ENCODE measurements around the gene LINC00632.
A peak's percentile ranks its signal among the peaks of the same experiment; 100 is the strongest.

LINC00632 gene

DNA sequence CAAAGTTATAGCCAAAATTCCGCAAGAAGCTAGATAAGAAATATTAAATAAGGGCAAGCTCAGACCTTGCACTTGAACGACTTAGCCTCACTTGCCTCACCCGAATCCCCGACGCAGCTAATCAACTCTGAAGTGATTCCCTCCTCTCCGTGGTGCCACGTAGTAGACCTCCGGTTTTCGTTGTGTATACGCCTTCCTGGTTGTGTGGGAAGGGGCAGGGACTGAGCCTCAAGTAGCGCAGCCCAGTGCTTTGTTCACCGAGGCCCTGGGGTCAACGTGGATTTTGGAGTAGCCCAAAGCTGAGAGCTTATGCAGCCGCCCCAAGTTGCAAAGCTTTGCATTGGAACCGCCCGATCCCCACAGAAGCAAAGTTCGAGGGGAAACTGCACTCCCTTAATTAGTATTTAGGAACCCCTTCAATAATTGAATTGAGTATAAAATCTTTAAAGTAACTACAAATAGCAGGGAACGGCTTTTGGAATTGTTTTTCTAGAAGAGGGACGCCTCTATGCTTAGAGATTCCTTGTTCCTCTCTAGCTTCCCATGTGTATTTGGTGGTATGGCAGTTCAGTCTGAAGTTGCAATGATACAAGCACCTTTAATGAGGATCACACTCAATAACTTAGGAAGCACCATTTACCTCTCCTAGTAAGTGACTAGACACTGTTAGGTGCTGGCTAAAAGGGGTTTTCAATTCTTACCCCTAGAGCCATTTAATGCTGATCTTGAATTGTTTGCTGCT lies 55.7 kb downstream of the LINC00632 start:
- no peak for DNase-seq

DNA sequence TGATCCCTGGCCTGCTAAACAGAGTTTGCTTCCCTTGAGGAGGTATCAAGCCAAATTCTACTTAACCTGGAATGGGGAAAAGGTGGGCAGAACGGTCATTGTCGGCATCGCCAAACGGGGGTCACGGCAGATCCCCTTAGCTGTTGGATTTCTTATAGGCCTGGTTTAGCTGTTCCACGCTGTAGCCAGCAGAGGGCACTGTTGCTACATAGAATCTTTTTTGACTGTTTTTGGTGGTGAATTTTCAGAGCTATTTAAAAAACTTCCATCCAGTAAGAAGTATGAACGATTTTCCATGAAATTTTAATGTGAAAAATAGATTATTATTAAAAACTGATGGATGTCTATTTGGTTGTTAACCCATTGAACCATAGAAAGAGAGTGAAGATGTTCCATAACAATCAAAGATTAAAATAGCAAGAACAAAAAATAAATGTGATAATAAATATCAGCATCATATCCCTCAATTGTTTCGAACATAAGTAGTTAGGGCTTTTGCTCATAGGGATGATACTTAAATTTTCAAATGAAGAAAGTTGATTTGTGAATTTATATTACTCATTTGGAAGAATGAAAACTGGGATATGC lies 56.6 kb downstream of the LINC00632 start:
- DNase-seq: peak; percentile 53

DNA sequence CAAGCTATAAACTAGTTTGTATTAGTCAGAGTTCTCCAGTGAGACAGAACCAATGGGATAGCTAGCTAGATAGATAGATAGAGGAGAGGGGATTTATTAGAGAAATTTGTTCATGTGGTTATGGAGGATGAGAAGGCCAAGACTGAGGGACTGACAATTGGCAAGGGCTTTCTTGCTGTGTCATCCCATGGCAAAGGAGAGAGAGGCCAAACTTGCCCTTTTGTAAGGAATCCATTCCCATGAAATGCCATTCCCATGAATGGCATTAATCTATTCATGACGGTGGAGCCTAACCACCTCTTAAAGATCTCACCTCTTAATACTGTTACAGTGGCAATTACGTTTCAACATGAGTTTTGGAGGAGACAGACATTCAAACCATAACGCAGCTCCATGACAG lies 58.1 kb downstream of the LINC00632 start:
- no peak for DNase-seq

DNA sequence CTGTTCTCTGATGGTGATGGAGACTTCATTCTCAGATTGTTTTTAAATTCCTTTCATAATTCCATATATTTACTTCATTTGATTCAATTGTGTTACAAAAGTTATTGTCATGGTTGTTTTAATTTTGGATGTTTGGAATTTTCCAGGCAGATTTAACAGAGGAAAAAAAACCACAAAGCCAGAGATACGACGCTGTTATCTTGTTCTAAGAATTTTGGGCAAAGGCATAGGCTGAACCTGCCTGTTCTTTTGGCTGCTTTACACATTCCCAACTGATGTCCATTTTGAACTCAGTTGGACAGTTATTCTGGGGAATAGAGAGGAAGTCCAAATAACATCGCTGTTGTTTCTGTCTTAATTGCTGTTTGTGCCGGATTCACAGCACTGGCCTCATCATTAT lies 65.7 kb downstream of the LINC00632 start:
- no peak for DNase-seq

DNA sequence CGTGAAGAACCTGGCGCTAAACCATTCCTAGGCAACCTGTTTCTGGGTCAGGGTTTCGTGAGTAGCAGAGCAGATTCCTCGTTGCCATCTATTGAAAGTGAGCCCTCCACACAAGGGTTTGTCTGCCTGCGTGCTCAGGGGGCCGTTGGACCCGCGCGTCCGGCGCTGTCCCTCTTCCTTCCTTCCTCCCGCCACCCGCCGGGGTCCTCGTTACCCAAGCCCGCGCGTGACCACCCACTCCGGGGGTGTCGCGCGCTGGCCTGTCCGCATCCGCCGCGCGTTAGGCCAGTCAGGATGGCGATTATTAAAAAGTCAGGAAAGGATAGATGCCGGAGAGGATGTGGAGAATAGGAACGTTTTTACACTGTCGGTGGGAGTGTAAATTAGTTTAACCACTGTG lies 66.8 kb downstream of the LINC00632 start:
- DNase-seq: no peak

DNA sequence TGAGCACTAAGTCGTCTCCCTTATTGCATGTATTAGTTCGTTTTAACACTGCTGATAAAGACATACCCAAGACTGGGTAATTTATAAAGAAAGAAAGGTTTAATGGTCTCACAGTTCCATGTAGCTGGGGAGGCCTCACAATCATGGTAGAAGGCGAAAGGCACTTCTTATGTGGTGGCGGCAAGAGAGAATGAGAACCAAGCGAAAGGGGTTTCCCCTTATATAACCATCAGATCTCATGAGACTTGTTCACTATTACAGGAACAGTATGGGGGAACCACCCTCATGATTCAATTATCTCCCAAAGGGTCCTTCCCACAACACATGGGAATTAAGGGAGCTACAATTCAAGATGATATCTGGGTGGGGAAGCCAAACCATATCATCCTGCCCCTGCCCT lies 85.1 kb downstream of the LINC00632 start:
- no peak for DNase-seq

DNA sequence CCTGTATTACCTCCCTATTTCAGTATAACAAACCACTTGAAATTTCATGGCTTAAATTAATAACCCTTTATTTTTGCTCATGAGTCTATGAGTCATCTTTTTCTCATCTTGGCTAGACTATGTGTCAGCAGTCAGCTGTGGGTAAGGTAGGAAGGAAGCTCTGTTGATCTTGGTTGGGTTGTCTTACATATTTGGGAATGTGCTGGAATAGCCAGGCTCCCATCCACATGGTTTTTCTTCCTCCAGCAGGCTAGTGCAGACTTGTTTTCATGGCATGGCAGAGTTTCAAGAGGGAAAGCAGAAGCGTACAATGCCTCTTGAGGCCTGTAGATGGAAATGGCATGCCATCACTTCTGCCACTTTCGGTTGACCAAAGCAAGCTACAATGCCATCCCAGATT lies 89.7 kb downstream of the LINC00632 start:
- DNase-seq: no peak

DNA sequence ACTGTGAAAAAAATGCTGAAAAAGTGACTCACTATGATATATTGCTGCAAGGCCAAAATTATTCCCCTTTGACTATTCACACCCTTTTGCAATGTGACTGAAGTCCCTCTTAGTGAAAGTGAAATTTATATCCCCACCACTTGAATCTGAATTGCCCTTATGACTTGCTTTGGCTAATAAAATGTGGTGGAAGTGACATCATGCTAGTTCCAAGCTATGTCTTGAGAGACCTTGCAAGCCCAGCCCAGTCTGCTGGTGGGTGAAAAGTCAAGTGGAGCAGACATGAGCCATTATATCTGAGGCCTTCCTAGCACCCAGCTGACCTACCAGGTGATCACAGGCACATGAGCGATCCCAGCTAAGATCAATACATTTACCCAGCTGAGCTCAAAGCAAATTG lies 94.7 kb downstream of the LINC00632 start:
- DNase-seq: no peak

DNA sequence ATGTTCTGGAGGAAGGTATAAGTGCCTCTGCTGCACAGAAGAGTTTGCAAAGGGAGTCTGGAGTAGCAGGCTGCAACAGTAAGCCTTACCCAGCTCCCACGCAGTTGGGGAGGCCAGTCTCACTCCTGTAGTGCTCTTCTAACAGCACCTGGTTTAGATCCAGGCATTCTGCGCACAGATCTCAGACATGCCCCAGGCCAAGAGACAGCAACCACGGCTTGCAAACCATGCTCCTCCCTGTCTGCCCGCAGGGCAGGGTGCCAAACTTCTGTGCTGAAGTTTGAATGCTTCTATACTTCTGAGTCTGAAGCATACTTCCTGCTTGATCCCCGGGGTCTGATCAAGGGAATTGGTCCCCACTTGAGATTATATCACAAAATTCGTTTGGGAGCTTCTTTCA lies 106.3 kb downstream of the LINC00632 start:
- DNase-seq: no peak

DNA sequence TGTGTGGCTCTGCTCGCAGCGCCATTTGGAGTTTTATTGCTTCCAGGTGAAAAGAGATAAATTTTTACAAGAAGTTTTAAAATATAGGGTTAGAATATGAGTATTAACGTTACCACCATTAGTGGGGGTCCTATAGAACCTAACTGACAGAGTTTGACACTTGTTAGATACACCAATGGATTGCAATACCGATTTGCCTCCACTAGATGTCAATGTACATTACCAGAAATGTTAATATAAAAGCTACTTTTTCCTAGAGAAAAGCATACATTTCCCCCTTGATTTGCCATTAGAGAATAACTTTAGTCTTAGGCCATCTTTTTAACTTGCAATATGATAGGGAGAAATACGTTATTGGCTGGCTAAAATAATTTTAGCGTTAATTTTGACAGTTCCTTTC lies 108.4 kb downstream of the LINC00632 start:
- peak; percentile 24 for DNase-seq

DNA sequence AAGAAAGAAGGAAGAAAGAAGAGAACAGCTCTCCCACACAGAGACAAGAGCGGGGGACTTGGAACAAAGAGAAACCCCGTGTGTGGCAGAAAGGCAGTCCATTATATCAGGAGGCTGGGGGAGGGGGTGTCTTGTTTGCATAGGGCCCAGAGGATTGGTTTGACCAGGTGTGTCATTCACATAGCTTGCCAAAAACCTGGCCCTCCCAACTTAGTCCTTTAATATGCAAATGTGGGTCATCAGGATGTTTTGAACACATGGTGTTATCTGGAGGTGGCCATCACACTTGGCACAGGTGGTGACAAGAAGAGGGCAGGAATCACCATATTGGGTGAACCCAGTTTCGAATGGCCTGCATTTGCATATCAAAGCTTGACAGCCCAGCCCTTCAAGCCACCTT lies 111.7 kb downstream of the LINC00632 start:
- no peak for DNase-seq

DNA sequence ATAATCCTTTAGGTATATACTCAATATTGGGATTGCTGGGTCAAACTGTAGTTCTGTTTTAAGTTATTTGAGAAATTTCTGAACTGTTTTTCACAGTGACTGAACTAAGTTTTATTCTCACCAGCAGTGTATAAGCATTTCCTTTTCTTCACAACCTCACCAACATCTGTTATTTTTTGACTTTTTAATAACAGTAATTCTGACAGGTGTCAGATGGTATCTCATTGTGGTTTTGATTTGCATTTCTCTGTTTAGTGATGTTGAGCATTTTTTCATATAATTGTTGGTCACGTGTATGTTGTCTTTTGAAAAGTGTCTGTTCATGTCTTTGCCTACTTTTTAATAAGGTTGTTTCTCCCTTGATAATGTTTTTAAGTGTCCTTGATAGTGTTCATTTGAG lies 112.6 kb downstream of the LINC00632 start:
- DNase-seq: no peak

DNA sequence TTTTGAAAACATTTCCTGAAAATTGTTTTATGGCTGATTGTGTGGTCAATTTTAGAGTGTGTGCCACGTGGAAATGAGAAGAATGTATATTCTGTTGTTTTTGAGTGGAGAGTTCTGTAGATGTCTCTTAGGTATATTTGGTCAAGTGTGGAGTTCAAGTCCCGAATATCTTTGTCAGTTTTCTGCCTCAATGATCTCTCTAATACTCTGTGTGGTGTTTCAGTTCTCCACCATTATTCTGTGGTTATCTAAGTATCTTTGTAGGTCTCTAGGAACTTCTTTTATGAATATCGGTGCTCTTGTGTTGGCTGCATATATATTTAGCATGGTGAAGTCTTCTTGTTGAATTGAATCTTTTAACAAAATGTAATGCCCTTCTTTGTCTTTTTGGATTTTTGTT lies 113.3 kb downstream of the LINC00632 start:
- no peak for DNase-seq

DNA sequence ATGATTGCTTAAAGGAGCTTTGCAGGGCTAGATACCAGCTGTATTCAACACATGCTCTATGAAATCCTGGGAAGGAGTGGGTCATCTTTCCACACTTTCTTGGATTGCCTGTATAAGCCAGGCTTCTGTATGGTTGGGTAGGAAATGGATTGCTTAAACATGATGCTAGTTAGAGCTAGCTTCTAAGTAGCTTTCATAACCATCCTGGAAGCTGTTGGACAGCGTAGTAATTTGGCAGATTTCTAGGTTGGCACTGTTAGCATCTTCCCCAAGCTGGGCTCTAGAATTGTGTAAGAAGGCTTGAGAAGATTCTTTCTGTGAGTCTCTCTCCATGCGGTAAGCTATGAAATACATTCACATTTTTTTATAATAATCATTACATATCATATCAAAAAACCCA lies 127.3 kb downstream of the LINC00632 start:
- no peak for DNase-seq
